ENCODE results near the gene PTPRA. TPM values are rescaled to one million over a fixed set of nuclear protein-coding genes. Genes with fewer than 3 reads are reported as not detected.

PTPRA gene
- total and polyA plus RNA-seq, 2 of the 13 experiments (the other 11 are each of a cell fraction or from before 2014, with no cell fraction given): 47.2 to 127 TPM

DNA sequence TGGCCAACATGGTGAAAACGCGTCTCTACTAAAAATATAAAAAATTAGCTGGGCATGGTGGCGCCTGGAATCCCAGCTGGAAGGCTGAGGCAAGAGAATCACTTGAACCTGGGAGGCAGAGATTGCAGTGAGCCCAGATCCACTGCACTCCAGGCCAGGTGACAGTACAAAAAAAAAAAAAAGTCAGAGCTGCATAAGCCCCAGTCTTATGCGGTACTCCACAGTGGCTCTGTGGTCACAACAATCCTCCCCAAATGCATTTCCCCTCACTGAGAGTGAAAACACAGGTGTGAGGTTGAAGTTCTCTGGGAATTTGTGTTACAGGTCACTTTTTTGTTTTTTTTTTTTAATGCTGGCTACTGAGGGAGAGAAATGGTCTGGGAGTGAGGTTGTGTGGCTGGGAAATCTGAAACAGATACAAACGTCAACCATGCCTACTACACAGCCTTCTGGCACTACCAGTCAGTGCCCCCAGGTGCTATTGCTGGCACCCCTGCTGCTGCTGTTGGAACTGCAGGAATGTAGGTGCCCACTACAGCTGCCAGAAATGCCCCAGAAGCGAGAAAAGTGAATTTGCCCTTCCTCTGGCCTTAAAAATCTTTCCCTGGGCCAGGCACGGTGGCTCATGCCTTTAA, 178.2 kb downstream of the PTPRA start (continued):
- no peak for TF ChIP-seq NR2F2 (IDR thresholded peaks at IDR 0.05; ENCODE audit: borderline replicate concordance, low read depth)
- TF ChIP-seq KDM1A (CRISPR knock-in tag; IDR thresholded peaks at IDR 0.05): no peak
- TF ChIP-seq, protein P1, sequence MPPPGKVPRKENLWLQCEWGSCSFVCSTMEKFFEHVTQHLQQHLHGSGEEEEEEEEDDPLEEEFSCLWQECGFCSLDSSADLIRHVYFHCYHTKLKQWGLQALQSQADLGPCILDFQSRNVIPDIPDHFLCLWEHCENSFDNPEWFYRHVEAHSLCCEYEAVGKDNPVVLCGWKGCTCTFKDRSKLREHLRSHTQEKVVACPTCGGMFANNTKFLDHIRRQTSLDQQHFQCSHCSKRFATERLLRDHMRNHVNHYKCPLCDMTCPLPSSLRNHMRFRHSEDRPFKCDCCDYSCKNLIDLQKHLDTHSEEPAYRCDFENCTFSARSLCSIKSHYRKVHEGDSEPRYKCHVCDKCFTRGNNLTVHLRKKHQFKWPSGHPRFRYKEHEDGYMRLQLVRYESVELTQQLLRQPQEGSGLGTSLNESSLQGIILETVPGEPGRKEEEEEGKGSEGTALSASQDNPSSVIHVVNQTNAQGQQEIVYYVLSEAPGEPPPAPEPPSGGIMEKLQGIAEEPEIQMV (CRISPR knock-in tag; IDR thresholded peaks at IDR 0.05; ENCODE audit: low read depth): no peak
- TF ChIP-seq FOXJ3 (CRISPR knock-in tag; IDR thresholded peaks at IDR 0.05; ENCODE audit: borderline replicate concordance): no peak
- TF ChIP-seq, protein P2, sequence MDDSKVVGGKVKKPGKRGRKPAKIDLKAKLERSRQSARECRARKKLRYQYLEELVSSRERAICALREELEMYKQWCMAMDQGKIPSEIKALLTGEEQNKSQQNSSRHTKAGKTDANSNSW (CRISPR knock-in tag; IDR thresholded peaks at IDR 0.05; ENCODE audit: borderline replicate concordance): no peak
- TF ChIP-seq MYNN (CRISPR knock-in tag; IDR thresholded peaks at IDR 0.05; ENCODE audit: low read depth): no peak
- TF ChIP-seq, protein P3, sequence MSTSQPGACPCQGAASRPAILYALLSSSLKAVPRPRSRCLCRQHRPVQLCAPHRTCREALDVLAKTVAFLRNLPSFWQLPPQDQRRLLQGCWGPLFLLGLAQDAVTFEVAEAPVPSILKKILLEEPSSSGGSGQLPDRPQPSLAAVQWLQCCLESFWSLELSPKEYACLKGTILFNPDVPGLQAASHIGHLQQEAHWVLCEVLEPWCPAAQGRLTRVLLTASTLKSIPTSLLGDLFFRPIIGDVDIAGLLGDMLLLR (CRISPR knock-in tag; IDR thresholded peaks at IDR 0.05): no peak
- TF ChIP-seq GATAD1 (CRISPR knock-in tag; IDR thresholded peaks at IDR 0.05): no peak

DNA sequence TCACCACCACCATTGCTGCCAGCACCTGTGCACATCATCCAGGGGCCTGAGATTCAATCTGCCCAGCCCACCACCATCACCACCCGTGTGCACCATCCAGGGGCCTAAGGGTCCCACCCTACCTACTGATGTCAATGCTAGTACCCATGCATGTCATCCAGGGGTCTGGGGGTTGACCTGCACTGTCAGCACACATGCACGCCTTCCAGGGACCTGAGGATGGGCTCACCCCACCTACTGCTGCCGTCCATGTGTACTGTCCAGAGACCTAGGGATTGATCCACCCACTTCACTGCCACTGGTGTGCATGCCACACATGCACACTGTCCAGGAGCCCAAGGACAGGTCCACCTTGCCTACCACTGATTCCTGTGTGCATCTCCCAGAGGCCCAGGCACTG, 186.2 kb downstream of the PTPRA start:
- ChIA-PET CTCF (ENCODE audit: low intra/inter-chr PET ratio, low total read pairs) (no interaction called here), POLR2A (no interaction called here)
- H3K27ac ChIP-seq (ENCODE audit: extremely low read length, insufficient read depth, low read length): no peak overlapping the region
- H3K4me2 ChIP-seq (ENCODE audit: low read depth, low read length): no peak overlapping the region
- H2AFZ ChIP-seq (ENCODE audit: low read length): no peak overlapping the region
- DNase-seq (ENCODE audit: low spot score) (no peak), ATAC-seq (peak; percentile 33), FAIRE-seq (no peak)
- peaks cover 8% of the 10 kb centered on the region for H3K4me1 ChIP-seq (ENCODE audit: insufficient read depth, low read length)
- no peak overlapping the region for H3K4me3 ChIP-seq (replicated peaks in 1 of 3; ENCODE audit: insufficient read depth in 1 of 3, low read depth in 2 of 3, low read length in 3 of 3)
- H3K36me3 ChIP-seq (replicated peaks in 1 of 2; ENCODE audit: control insufficient read depth in 1 of 2, insufficient read depth in 2 of 2, low read length in 2 of 2): no peaks in the 10 kb centered on the region
- in situ Hi-C loops (cut with HindIII; ENCODE audit: extremely low pct_ligation_motif_present, low pct_unique_long_range_greater_than_20kb): loop anchor here (10.0 kb wide), 1 partner anchor 55 kb away; no protein-coding TSS in a partner anchor
- BruUV-seq (replicated peaks): no TSS peak
- no peaks in the 10 kb centered on the region for H3K79me2 ChIP-seq (ENCODE audit: insufficient read depth, low read length)
- intact Hi-C loops (cut with micrococcal nuclease; ENCODE audit: unreplicated experiment): no loop called here
- no peaks in the 10 kb centered on the region for H4K20me1 ChIP-seq (ENCODE audit: insufficient read depth, low read length)
- no peaks in the 10 kb centered on the region for H3K9me3 ChIP-seq (ENCODE audit: low read length)
- peaks cover 0 to 3% of the 10 kb centered on the region in 2 experiments; a peak in 1 of 5 replicates for H3K27me3 ChIP-seq (ENCODE audit: control insufficient read depth in 1 of 2, insufficient read depth in 2 of 2, low read length in 2 of 2)
- H3K9ac ChIP-seq (ENCODE audit: insufficient read depth, low read depth, low read length): no peak overlapping the region
- WGBS (ENCODE audit: low lambda C conversion rate): 38% methylated on average over 3 of the region's 3 CpGs
- TF ChIP-seq MXD4 (CRISPR knock-in tag; IDR thresholded peaks at IDR 0.05) (no peak), ZNF713 (CRISPR knock-in tag; IDR thresholded peaks at IDR 0.05) (no peak), KDM5B (CRISPR knock-in tag; IDR thresholded peaks at IDR 0.05; ENCODE audit: borderline replicate concordance) (no peak), NFE2L1 (CRISPR knock-in tag; IDR thresholded peaks at IDR 0.05; ENCODE audit: borderline replicate concordance) (0 out of 2 replicates have a peak, but pooled peaks have one; percentile 27), NFE2 (CRISPR knock-in tag; IDR thresholded peaks at IDR 0.05) (no peak), ZNF563 (CRISPR knock-in tag; IDR thresholded peaks at IDR 0.05) (no peak), SSRP1 (CRISPR knock-in tag; IDR thresholded peaks at IDR 0.05) (no peak), NBN (conservative IDR thresholded peaks at IDR 0.05) (no peak), ZNF256 (CRISPR knock-in tag; conservative IDR thresholded peaks at IDR 0.05) (no peak), SRSF4 (IDR thresholded peaks at IDR 0.05; ENCODE audit: low read depth, low read length, poor library complexity, severe bottlenecking) (no peak), SYNCRIP (IDR thresholded peaks at IDR 0.05; ENCODE audit: insufficient read depth, low read depth, low read length) (no peak), YEATS4 (CRISPR knock-in tag; IDR thresholded peaks at IDR 0.05; ENCODE audit: borderline replicate concordance) (no peak)
- TF ChIP-seq, protein P4, sequence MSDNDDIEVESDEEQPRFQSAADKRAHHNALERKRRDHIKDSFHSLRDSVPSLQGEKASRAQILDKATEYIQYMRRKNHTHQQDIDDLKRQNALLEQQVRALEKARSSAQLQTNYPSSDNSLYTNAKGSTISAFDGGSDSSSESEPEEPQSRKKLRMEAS (IDR thresholded peaks at IDR 0.05): no peak
- TF ChIP-seq, protein P5, sequence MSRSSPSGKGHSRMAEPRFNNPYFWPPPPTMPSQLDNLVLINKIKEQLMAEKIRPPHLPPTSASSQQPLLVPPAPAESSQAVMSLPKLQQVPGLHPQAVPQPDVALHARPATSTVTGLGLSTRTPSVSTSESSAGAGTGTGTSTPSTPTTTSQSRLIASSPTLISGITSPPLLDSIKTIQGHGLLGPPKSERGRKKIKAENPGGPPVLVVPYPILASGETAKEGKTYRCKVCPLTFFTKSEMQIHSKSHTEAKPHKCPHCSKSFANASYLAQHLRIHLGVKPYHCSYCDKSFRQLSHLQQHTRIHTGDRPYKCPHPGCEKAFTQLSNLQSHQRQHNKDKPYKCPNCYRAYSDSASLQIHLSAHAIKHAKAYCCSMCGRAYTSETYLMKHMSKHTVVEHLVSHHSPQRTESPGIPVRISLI (CRISPR knock-in tag; IDR thresholded peaks at IDR 0.05; ENCODE audit: borderline replicate concordance): no peak
